HG03108 (cell line): ENCODE measurements around the gene ZBTB12.
"Not testable (repeated sequence)": the region's sequence is repeated elsewhere in the genome, so short reads cannot be mapped to it uniquely, and the experiment has no call there.

Experiments used
- ATAC-seq: cut with Tn5 transposase; IDR thresholded peaks from one replicate; pipeline ENCODE4 v1.9.1; 2021; ENCODE audit warnings: moderate library complexity; ENCODE audit not compliant: unreplicated experiment

The ZBTB12 gene

DNA sequence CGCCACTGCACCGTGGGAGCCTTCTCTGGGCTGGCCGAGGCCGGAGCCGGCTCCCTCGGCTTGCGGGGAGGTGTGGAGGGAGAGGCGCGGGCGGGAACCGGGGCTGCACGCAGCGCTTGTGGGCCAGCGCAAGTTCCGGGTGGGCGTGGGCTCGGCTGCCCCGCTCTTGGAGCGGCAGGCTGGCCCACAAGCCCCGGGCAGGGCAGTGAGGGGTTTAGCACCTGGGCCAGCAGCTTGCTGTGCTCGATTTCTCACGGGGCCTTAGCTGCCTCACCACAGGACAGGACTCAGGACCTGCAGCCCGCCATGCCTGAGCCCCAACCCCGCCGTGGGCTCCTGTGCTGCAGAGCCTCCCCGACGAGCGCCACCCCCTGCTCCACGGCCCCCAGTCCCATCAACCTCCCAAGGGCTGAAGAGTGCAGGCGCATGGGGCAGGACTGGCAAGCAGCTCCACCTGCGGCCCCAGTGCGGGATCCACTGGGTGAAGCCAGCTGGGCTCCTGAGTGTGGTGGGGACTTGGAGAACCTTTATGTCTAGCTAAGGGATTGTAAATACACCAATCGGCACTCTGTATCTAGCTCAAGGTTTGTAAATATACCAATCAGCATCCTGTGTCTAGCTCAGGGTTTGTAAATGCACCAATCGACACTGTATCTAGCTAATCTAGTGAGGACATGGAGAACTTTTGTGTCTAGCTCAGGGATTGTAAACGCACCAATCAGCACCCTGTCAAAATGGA lies 49.7 kb downstream of the ZBTB12 start:
- not testable (repeated sequence) for ATAC-seq

DNA sequence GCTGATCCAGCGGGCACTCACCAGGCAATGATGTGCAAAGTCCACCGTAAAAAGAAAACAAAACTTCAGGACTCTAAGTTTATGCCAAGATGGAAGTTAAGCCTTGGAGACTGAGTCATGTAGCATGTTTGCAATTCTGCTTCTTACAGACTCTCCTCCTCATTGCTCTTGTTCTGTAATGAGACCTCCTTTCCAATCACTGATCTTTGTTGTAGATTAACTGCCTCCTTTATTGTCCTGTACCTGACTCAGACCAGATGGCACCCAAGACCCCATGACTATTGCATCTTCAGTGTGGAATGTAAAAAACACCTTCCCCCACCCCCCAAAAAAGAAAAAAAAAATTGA lies 50.4 kb downstream of the ZBTB12 start:
- ATAC-seq = no peak

DNA sequence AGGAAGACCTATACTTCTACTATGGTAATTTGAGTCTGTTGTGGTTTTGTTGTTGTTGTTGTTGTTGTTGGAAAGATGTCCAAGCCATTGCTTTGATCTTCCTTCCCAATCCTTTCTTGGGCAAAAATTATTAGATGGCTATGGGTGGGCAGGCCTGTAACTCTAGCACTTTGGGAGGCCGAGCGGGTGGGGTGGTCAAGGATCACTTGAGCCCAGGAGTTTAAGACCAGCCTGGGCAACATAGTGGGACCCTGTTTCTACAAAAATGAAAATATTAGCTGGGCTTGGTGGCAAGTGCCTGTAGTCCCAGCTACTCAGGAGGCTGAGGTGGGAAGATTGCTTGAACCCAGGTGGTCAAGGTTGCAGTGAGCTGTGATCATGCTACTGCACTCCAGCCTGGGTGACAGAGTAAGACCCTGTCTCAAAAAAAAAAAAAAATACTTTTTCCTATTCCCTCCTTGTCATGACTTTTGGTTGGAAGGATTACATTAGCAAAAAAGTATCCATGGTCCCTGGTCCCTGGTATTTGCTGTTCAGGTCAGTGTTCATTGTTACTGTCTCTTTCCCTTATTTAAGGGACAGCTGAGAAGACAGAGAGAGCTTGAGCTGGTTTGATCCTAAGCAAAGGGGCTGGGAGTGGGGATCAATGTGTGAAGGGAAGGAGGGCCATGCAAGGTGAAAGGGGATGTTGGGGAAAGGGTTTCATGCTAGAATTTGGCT lies 51.0 kb downstream of the ZBTB12 start:
- no peak for ATAC-seq
